Stimulated activated CD4-positive, alpha-beta T cell treated with anti-CD3 and anti-CD28 coated beads, Interleukin-4, amount 100 ng/mL, for 24 hours (primary cell): Measurements from ENCODE around the gene VILL.

Experiments used
- DNase-seq: peaks from one replicate; pipeline ENCODE4 v3.0.0-alpha.2; 2020

VILL gene

DNA sequence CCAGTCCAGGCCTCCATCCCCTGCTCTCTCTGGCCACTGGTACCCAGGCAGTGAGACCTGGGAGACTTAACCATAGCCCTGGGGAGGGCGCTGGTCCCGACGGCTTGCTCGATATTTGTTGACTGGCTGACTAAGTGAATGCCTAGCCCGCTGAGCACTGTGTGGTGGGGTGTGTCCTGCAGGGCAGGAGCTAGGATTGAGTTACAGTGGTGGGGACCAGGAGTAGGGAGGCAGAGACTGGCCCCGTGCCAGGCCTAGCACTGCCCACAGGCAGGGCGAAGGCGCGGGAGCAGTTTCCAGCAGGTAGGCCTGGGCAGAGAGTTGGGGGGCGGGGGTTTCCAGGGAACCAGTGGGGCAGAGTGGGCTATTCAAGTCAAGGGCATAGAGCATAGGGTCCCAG, at the start of gene VILL:
TSS of gene VILL (plus strand) at position 260 of the 400 bp plus-strand sequence. CDS start 2,887 bp downstream, outside the sequence.
- DNase-seq: no peak

DNA sequence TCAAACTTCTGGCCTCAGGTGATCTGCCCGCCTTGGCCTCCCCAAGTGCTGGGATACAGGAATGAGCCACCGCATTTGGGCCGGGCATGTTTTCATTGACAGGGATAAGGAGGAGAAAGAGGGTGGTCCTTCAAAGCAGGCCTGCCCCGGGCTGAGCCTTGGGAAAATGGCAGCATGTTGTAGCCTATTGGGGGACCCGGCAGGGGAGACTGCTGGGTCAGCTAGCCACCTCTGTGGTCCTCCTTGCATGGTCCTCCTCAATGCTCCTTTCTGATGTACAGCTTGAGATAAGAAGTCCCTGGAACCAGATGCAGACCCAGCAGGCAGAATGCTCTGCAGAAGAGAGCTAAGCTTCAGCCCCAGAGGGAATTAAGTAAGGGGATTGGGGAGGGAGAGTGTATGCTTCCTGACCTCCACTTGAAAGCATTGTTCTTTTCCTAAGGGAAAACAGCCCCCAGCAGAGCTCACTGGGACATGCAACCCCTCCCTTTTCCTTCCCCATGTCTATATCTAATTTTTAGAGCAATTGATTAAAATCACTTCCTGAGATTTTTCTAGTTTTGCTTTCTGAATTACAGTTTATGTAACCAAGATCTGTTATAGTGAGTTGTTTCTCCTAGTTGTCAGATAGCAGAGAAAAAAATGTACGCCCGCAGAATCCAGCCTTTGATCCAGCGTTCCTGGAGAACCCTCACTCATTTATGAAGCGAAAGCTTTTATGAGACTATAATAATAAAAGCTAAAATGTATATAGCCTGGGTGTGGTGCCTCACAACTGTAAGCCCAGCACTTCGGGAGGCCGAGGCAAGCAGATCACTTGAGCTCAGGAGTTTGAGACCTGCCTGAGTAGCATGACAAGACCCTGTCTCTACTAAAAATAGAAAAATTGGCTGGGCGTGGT, 48.7 kb upstream of the VILL start:
- DNase-seq: no peak

DNA sequence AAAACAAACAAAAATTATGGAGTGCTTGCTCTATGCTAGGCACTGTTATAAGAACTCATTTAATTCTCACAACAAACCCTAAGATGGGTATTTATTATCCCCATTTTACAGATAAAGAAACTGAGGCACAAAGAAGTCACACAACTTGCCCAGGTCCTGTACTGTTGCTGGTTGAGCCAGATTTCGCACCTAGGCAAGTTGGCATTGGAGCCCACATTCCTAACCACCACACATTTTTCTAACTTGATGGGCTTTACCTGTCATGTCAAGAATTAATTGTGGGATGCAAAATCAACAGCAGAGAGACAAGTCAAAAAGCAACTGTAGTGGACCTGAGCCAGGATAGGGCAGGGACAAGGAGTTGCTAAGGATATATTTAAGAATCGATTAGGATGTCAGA, 47.9 kb upstream of the VILL start:
- no peak for DNase-seq

DNA sequence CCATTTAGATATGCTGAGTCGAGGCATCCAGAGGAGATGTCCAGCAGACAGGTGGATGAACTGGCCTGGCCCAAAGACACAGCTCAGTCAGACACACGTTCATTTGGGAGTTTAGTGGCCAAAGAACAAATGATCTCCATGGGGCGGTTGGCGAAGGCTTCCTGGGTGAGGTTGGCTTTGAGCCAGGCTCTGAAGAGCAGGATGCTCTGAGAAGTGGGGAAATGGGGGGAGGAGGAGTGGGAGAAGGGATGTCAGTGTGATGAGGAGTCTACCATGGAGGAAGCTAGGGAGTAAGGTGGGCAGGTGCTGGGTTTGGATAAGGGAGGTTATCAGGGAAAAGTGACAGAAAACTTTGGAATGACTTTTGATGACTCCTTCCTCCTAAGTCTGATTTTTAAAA, 47.5 kb upstream of the VILL start:
- DNase-seq: no peak

DNA sequence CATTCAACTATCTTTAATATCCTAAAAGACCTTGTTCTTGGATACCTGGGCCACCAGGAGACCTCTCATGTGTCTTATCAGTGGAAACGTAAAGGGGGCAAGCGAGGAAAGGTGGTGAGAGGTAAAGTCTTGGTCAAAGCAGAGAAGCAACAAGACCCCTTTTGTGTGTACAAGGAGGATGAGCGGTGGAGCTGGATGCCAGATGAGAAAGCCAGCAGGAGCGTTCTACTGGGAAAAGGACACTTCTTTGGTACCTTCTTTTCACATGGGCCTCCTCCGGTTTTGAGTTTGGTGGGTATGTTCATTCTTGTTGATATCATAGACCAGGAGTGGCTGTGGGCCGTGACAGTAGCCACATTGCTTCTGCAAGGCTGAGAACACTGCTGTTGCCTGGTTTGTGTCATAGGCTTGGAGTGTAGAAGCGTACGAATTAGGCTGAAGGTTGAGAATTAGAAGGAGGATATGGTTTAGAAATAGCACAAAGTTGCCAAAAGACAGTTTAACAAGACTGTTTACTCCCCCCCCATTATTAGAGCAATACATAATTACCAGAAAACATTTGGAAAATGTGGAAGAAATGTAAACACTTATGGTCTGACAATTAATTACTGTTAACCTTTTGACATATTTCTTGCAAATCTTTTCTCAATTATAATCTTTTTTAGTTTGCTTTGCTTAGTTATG, 46.8 kb upstream of the VILL start:
- DNase-seq: no peak

DNA sequence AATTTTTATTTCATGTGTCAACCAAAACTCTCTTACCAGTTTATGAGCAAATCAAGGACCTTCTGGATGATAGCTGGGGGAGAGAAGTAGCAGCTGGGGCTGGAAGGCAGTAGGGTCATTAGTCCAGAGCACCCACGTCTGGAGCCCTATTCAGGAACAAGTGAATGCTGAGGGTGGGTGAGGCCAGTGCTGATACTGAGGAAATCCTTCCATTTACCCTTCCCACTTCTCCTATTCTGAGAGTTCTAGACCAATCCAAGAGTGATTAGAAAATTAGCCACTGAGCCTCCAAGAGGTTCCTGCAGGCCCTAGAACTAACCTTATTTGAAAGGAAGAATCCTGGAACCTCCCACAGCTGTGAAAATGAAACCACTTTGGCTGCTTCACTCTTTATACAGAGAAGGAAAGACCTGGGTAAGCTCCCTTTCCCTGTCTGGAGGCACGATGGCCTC, 46.2 kb upstream of the VILL start:
- DNase-seq: no peak

DNA sequence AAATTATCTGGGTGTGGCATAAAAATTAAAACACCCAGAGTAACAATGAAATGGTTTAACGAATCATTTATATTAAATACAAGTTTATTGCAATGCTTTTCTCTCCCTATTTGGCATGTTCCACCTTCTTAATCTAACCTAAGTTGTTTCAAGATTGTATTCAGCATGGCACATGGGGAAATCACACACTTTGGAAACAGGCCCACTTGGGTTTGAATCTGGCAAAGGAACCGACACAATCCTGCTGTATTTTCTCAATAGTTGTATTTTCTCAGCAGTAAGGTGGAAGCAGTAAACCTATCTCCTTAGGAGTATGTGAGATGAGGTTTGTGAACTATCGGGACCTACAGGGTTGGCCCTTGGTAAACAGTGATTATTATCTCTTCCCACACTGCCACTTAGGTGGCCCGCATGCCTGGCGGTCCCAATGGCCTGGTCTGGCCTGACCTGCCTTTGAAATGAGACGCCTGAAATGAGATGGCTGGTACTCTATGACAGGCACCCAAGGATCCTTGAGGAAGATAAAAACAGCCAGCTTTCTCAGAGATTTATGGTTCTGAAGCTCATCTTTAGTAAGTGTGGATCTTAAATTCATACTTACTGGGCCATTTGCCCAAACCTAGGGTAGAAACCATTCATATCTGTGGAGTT, 45.3 kb upstream of the VILL start:
- DNase-seq: no peak

DNA sequence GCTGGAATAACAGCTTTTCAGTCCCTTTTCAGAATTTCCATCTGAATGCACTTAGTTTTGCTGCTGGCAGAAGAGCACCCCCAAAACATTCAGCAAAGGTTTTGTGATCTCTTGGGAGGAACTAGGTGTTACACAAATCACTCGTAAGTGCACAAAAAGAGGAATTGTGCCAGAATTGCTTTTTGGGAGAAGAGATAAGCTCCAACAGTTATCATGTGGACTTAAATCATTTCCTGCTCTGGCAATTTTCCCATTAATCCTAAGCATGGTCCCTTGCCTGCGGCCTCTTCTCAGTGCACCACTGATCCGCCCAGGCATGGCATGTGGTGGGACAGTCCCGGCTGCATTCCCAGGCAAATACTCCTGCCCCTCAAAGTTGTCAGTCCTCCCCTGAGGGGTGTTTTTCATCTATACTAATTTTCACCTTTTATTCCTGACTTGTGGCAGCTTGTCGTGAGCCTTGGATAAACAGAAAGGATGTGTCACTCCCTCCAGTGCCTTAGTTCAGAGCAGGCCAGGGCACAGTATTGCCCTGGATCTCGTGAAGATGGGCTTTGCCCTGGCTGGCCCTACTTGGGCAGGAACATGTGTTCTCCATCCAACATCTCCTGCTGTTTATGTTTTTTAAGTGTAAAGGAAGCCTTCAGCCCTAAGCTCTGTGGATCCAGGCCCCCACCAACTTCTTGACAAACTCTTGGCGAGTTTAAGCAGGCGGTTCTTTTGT, 44.6 kb upstream of the VILL start:
- no peak for DNase-seq

DNA sequence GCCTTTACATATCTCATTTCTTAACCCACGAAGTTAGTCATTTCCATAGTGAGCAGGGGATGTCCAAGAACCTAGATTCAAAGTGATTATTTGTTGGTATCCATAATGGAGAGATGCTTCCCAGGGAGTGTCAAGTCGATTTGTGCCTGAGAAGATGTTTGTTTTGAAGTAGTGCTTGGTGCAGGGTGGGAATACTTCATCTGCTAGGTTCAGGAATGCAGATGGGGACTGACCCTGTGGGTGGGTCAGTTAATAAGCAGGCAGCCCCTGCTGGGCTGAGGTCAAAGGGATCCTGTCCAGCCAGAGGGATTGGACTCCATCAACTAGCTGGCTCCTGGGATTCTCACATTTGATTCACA, 44.1 kb upstream of the VILL start:
- no peak for DNase-seq

DNA sequence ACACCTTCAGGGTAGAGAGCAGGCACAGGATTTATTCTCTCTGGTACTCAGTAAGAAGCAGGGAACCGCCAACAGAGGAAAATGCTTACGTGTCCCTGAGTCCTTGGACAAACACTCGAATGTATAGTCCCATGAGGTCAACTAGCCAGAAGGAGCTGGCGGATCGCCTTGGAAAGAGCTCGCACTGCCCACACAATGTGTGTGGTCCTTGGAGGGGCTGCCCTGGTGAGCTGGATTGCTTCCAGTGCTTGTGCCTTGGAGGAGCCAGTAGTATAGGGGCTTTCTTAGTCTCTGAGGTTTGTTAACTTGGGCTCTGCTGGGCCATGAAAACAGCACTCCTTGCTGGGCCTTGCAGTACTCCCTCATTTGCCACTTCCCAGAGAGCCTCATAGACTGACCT, 40.7 kb upstream of the VILL start:
- no peak for DNase-seq

DNA sequence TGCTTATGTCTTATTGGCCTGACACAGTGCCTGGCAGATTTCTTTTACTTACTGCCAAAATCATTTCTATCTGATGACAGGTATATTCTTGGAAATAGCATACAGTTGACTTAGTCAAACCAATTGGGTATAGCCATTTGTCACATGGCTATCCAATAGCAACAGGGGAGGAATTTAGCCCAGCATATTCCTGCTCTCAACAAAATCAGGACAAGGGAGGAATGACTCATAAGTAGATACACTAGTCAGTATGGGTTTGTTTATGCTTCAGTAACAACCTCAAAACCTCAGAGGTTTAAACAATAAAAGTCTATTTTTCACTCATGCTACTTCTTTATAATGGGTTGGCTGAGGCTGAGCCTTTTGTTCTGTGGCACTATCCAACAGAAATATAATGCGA, 38.0 kb upstream of the VILL start:
- DNase-seq: no peak

DNA sequence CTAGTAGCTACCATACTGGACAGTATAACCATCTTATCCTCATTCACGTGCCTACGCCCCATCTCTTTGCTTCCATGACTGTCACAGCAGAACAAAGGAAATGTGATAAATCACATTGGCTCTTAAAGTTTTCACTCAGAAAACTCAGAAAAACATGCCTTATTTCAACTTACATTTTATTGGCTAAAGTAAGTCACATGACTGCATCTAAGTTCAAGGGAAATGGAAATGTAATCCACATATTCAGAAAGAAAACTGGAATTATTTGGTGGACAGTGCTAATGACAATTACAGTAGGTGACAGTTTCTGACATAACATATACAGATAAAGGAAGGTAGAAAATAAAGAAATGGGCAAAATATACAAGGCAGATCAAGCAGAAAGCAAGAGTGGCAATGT, 37.4 kb upstream of the VILL start:
- DNase-seq: no peak

DNA sequence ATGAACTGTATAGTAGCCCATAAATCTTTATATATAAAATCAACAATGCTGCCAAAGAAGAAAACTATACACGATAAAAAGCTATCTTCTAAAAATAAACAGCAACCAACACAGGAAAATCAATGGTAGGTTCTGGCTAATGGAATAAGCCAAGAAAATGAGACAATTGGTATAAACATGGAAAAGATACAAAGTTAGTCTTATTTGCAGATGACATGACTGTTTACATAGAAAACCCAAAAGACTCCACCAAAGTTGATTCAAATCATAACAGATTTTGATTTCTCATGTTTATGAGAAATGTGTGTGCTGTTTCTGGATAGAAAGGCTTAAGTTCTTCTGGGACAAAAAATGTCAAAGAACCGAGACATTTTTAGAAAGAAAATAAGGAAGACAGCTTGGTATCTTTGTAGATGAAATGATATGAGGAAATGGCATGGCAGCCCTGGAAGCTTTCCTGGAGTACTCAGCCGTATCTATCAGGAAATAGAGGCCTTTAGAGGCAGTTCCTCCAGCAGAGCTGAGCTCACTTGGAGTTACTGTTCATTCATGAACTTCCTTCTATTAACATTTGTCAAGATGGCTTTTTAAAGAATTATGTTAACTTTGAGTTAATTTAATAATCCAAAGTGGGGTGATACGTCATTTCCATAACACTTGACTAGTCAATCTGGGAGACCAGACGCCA, 36.7 kb upstream of the VILL start:
- no peak for DNase-seq

DNA sequence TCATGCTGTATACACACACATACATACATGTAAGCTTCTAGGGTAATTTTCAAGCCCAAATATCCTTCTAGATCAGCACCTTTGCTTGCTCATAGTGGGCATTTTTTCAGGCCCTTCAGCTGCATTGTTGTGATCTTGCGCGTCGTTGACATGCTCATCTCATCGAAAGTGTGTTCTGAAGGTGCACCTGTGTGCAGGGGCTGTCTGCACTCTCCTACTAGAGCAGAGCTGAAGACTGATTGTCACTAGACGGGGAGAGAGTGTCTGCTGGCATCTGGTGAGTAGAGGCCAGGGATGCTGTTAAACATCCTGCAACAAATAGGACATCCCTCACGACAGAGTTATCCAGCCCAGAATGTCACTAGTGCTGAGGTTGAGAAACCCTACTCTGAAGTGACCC, 35.7 kb upstream of the VILL start:
- no peak for DNase-seq

DNA sequence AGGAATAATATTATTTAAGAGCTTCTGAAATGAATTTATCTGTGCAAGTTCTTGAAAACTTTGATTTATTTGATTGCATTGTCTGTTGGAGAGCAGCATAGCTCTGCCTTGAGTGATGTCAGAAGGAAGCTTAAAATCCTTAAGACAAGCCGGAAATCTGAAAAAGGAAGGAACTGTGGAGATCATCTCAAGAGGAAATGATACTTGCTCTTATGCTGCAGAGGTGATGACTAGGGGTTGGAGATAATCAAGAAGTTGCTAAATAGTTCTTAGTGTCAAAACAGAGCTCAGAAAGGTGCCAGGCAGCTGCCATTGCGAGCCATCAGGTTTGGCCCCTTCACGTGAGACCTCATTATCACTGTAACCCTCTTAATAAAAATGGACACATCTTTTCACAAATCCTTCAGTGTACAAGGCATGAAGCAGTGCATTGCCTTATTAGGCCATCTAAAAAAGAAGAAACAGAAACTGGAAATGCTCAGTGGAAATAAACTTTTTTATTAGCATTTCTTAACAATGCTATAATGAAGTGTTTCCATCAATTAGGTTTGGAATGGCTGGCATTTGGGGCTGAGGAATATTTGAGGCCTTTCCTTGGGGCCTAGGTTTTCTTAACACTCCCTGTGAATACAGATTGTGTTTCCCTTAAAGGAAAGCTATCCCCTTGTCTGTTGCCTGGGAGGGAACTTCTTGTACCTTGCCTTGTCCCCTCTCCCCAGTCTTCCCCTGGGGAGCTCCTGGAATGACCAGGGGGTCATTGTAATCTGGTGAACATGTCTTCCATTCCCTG, 34.5 kb upstream of the VILL start:
- DNase-seq: no peak

DNA sequence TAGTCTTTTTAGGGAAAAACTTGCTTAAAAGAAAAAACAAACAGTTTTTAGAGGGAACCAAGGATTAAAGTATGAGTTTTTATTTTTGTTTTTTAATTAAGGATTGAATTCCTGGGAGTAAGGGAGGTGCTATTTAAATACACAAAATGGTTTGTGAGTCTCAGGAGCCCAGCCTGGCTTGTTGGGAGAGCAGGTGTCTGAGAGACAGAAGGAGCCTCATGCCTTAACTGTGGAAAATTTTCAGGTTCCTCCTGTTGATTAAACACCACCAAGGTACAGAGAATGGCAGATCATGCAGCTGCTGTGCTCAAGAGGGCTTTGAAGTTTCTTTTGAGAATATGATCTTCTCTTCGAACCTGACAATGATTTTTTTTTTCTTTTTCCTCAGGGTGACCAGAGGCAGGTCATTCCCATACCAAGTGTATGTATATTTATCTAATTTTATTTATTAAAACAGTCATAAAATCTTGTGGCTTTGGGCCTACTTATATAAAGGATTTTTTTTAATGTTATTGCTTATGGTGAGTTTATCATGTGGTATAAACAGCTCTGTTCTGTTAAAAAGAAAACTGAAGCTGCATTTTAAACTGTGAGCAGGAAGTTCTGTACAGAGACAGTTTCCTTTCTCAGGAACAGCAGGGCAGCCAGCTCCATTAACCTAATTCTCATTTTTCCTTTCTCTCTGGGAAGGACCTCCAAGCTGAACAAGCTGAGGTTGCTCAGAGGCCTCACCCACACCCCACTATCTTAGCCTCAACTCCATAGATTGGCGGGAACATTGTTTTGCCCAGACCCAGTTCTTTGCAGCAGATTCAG, 33.7 kb upstream of the VILL start:
- no peak for DNase-seq

DNA sequence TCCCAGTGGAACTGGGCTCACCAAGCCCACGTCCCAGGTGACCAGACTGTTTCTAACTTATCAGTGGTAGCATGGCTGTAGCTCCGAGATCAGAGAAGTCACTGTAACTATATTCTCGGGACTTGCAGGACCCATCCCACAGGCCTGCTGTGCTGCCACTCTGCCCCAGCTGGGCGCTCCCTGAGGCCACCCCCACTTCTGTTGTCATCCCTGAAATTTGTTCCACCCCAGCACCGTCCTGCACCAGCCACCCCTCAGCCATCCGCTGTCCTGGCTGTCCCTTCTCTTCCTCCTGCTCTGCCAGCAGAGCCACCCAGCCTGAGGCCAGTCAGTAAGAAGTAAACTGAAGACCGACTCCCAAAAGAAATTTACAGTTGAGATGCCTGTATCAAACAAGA, 33.0 kb upstream of the VILL start:
- no peak for DNase-seq

DNA sequence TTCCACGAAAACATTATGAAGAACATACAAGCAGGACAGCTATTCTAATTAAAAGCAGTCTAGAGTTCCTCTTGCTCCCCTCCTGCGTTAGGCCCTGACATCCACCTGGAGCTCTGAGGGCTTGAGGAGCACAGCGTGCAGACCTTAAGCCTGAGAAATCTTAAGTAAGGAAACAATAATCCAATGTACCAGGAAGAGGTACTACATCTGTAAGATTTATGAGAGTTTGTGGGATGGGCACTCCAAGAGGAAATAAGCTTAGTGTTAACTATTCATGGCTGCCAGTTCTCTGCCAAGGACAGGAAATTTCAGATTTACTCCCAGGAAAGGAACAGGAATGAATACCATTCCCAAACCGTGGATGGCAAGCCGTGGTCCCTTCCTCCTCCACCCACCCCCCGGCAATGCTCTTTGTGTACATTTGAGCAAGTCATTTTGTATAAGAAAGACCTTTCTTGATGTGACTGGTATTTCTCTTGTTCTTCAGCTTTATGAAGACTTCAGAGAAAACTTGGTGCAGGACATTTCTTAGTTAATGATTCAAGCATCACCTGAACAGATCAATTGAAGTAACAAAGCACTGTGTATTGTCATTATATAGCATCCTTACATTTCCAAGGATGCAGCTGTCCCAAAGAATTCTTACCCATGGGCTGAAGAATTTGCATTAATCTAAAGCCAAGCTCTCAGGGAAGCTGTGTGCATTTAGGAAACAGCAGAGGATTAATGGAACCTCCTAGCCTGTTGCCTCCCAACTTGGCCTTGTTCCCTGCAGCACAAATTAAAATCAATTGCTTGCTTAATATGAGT, 28.8 kb upstream of the VILL start:
- DNase-seq: no peak

DNA sequence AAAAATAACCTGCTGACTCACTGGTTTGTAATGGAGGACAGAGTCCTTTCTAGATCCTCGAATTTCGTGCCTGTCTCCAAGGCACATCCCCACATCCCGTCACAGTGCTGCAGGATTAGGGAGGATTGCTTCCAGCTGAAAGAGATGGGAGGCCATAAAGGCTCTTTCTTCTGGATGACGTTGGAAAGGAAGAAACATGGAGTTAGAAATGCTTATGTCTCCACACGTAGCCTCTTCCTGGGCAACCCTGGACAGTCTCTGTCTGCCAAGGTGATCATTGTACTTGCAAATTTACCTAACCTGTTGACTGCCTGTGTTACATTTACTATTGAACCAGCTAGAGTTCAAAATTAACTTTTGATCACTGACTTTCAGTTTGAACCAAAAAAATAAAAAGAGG, 27.6 kb upstream of the VILL start:
- DNase-seq: no peak

DNA sequence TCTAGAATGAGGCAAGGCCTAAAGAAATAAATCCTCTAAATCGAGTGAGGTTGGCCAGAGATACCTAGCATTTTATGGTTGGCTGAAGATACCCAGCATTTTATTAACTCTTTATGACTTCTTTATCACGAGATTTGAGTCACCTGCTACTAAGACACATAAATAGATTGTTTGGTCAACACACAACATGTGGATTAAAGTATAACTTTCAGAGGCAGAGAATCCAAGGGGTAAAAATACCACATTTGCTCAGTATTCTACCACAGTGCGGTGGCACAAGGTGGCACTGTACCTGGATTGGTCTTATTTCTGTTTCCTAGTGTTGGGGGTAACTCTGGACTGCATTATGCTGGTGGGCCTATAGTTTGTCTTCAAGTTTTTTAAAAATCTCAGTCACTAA, 27.0 kb upstream of the VILL start:
- no peak for DNase-seq
